Measurements from ENCODE around the gene C12orf75.

Gene C12orf75

GRCh38 chr12:105418821-105419291 lies 88.4 kb downstream of the C12orf75 start:
- peak overlapping the region; percentile 31 for H3K27ac ChIP-seq (ENCODE audit: poor library complexity, severe bottlenecking)
- H3K4me1 ChIP-seq (ENCODE audit: insufficient read depth, poor library complexity, severe bottlenecking) = peaks cover 14% of the 10 kb centered on the region
- no peak overlapping the region for H3K4me3 ChIP-seq (ENCODE audit: severe bottlenecking)
- no peaks in the 10 kb centered on the region for H3K36me3 ChIP-seq (ENCODE audit: low read depth)
- H3K9me3 ChIP-seq (ENCODE audit: severe bottlenecking) = no peaks in the 10 kb centered on the region
- ATAC-seq (ENCODE audit: low read depth) (no peak), DNase-seq (ENCODE audit: low spot score) (no peak)
- H3K27me3 ChIP-seq (ENCODE audit: insufficient read depth, poor library complexity, severe bottlenecking) = no peaks in the 10 kb centered on the region
- TF ChIP-seq, protein P1, sequence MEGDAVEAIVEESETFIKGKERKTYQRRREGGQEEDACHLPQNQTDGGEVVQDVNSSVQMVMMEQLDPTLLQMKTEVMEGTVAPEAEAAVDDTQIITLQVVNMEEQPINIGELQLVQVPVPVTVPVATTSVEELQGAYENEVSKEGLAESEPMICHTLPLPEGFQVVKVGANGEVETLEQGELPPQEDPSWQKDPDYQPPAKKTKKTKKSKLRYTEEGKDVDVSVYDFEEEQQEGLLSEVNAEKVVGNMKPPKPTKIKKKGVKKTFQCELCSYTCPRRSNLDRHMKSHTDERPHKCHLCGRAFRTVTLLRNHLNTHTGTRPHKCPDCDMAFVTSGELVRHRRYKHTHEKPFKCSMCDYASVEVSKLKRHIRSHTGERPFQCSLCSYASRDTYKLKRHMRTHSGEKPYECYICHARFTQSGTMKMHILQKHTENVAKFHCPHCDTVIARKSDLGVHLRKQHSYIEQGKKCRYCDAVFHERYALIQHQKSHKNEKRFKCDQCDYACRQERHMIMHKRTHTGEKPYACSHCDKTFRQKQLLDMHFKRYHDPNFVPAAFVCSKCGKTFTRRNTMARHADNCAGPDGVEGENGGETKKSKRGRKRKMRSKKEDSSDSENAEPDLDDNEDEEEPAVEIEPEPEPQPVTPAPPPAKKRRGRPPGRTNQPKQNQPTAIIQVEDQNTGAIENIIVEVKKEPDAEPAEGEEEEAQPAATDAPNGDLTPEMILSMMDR (IDR thresholded peaks at IDR 0.05; ENCODE audit: poor library complexity, severe bottlenecking) = no peak

DNA sequence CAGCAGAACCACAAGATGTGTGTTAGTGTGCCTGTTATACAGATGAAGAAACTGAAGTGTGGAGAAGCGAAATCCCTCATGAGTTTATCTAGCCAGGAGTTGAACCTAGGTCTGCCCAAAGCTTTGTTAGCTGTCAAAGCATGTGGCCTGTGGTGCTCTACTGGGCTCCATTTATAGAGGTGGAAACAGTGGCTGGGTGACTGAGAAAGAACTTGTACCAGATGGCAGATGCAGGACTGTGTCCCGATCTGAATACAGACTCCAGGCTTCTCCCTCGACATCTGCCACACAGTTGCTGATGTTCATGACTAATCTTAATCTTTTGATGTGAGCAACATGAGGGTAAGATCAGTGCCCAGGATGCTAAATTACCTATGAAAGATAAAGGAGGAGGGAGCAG lies 89.1 kb downstream of the C12orf75 start:
- peaks cover 14% of the 10 kb centered on the region for H3K4me1 ChIP-seq (ENCODE audit: insufficient read depth, poor library complexity, severe bottlenecking)
- H3K9me3 ChIP-seq (ENCODE audit: severe bottlenecking) = no peaks in the 10 kb centered on the region
- ATAC-seq (ENCODE audit: low read depth) (no peak), DNase-seq (ENCODE audit: low spot score) (no peak)
- no peak overlapping the region for H3K4me3 ChIP-seq (ENCODE audit: severe bottlenecking)
- TF ChIP-seq, protein P1 (IDR thresholded peaks at IDR 0.05; ENCODE audit: poor library complexity, severe bottlenecking) = no peak
- H3K36me3 ChIP-seq (ENCODE audit: low read depth) = no peaks in the 10 kb centered on the region
- H3K27ac ChIP-seq (ENCODE audit: poor library complexity, severe bottlenecking) = peak overlapping the region; percentile 31
- no peaks in the 10 kb centered on the region for H3K27me3 ChIP-seq (ENCODE audit: insufficient read depth, poor library complexity, severe bottlenecking)

- Histone ChIP-seq H3K27ac (ENCODE audit: poor library complexity, severe bottlenecking) (no peak overlapping the region), H3K9me3 (ENCODE audit: severe bottlenecking) (no peaks in the 10 kb centered on the region), H3K36me3 (ENCODE audit: low read depth) (no peaks in the 10 kb centered on the region), H3K27me3 (ENCODE audit: insufficient read depth, poor library complexity, severe bottlenecking) (no peaks in the 10 kb centered on the region), H3K4me1 (ENCODE audit: insufficient read depth, poor library complexity, severe bottlenecking) (peaks cover 14% of the 10 kb centered on the region), H3K4me3 (ENCODE audit: severe bottlenecking) (no peak overlapping the region)
- TF ChIP-seq, protein P1 (IDR thresholded peaks at IDR 0.05; ENCODE audit: poor library complexity, severe bottlenecking) = no peak
- no peak for ATAC-seq (ENCODE audit: low read depth)
- DNase-seq (ENCODE audit: low spot score) = no peak
These were observed 89.6 kb downstream of the C12orf75 start for GRCh38 chr12:105420046-105420445.

- no peaks in the 10 kb centered on the region for H3K9me3 ChIP-seq (ENCODE audit: severe bottlenecking)
- H3K36me3 ChIP-seq (ENCODE audit: low read depth) = no peaks in the 10 kb centered on the region
- no peak for DNase-seq (ENCODE audit: low spot score)
- peak; percentile 59 for ATAC-seq (ENCODE audit: low read depth)
- TF ChIP-seq, protein P1 (IDR thresholded peaks at IDR 0.05; ENCODE audit: poor library complexity, severe bottlenecking) = peak; percentile 95
- no peaks in the 10 kb centered on the region for H3K27me3 ChIP-seq (ENCODE audit: insufficient read depth, poor library complexity, severe bottlenecking)
- peaks cover 14% of the 10 kb centered on the region for H3K4me1 ChIP-seq (ENCODE audit: insufficient read depth, poor library complexity, severe bottlenecking)
- H3K27ac ChIP-seq (ENCODE audit: poor library complexity, severe bottlenecking) = no peak overlapping the region
- no peak overlapping the region for H3K4me3 ChIP-seq (ENCODE audit: severe bottlenecking)
These were observed 90.3 kb downstream of the C12orf75 start for GRCh38 chr12:105420659-105421240.

All from RWPE2 (cell line).